NCI-H128 (cell line): ENCODE measurements around the gene RNU1-4.
"Not testable (repeated sequence)": the region's sequence is repeated elsewhere in the genome, so short reads cannot be mapped to it uniquely, and the experiment has no call there.

Source experiments
- DNase-seq: peaks from one replicate; lab custom pipeline; 2025; ENCODE audit not compliant: unreplicated experiment; lab: John Stamatoyannopoulos, UW

The RNU1-4 gene

DNA sequence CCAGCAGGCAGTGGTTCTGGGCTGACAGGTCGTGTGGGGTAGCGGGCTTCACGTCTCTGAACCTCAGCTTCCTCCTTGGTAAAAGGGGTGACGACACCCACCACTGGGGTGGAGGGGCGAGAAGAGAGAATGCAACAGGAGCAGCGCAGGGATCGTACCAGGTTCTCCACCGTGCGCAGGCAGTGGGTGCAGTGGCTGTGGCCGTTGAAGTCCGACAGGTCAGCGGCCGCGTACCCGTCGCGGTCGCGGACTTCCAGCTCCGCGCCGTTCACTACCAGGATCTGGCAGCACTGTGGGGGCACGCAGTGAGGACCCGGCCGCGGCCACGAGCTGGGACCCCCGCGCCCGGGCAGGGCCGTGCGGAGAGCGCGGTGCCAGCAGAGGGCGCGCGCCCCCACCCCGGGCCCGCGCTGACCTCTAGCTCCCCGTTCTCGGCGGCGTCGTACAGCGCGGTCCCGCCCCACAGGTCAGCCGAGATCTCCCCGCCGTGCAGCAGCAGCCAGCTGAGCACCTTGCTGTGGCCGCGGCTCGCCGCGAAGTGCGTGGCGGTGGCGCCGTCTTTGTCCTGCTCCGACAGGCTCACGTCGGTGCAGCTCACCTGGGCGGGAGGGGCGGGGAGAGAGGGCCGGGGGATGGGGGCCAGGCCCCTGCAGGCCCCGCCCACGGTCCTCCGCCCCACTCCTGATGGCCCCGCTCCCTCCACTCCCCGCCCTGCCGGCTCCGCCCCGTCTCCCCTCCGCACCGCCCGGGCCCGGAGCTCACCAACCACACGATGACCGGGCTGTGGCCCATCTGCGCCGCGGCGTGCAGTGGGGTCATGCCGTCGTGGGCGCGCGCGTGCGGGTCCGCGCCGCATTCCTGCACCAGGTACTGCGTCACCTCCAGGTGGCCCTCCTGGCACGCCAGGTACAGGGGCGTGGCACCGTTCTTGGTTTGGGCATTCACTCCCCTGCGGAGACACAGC lies 32.9 kb upstream of the RNU1-4 start:
- not testable (repeated sequence) for DNase-seq

DNA sequence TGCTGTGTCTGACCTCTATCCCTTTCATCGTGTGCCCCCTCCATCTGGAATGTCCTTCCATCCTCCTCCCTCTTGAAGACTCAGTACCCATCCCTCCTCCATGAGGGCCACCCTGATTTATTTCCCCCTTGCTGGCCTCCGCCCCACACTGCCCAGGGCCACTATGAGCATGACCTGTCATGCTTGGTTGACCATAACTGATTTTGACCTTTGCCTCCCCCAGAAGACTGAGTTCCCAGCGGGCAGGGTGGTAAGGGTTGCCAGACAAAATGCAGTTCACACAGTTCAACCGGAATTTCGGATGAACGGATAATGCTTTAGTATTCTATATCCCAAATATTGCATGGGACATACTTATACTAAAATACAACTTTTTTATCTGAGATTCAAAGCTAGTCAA lies 31.6 kb upstream of the RNU1-4 start:
- DNase-seq: not testable (repeated sequence)

DNA sequence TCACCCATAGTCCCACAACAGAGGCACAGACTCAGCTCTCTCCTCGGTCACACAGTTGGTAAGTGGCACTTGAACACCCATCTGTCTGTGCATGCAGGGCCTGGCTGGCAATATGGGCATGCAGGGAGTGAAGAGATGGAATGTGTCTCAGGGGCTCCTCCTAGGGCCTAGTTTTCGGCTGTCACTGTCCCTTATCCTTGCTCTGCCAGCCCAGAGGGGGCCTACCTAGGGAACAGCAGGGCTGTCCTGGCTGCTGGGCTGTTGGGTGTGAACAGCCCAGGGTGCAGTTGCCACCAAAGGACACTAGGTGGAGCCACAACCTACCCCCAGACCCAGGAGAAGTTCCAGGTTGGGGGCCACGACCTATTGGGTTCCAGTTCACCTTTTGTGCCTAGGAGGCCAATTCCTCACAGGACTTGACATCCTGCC lies 30.6 kb upstream of the RNU1-4 start:
- not testable (repeated sequence) for DNase-seq

DNA sequence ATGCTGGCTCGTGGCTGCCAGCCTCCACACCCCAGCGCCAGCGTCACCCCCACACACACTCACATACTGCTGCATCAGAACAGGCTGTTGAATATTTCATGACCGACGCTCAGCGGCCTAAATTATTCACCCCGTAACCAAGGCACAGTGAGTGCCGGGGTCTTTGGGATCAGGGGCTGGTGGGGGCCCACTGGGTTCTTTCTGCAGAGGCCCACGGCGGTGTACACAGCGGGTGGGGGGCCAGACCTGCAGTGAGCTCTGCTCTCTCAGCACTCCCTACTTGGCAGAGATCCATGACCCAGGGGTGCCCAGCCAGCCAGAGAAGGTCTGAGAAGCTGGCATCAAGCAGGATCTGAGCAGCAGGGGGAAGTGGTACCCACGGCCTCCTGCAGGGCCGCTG lies 29.7 kb upstream of the RNU1-4 start:
- not testable (repeated sequence) for DNase-seq

DNA sequence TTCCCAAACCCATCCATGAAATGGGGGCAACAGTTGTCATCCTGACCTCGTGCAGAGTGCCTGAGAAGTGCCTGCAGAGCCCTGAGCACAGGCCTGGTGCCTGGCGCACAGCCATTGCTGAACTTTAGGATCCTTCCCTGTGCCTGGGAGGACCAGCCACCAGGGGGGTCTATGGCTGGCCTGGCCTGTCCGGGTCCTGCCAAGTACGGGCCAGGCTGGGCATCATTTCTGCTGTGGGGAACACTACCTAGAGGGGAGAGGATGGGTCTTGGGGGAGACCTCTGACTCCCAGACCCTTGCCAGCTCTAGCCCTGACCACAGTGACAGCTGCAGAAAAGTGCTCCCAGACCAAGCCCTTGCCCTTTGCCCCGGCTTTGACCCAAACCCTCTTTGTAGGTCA lies 28.2 kb upstream of the RNU1-4 start:
- DNase-seq: not testable (repeated sequence)

DNA sequence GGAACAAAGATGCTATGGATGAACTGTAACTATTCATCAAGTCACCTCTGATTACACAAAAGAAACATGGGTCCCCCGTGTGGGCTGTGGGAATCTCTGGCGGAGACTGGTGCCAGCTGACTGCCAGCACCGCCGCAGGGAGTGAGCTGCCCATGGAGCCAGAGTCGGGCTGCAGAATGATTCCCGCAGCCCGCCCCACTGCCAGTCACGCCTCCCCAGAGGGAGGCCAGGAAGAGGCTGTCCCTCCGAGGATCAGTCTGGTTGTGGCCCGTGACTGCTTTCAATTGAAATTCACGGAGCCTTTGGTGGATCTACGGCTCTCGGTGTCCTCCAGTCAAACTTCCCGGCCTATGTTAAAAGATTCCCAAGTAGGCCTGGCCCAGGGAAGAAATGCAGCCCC lies 27.7 kb upstream of the RNU1-4 start:
- DNase-seq: not testable (repeated sequence)

DNA sequence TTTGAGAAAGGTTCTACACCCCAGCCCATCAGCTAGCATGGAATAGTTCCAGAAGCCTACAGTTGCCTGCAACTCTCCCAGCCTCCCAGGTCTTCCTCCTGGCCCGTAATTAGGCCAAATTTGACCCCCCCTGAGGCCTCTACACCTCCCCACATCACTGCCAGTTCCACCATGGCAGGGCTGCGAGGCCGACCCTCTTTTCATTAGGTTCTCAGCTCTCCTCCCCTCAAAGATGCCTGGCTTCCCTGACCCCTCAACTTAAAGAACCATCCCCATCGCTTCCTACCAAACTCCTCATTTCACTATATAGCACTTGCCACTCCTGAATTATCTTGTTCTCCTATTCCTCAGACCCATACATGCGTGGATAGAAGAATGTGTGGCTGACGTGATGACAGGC lies 27.3 kb upstream of the RNU1-4 start:
- not testable (repeated sequence) for DNase-seq

DNA sequence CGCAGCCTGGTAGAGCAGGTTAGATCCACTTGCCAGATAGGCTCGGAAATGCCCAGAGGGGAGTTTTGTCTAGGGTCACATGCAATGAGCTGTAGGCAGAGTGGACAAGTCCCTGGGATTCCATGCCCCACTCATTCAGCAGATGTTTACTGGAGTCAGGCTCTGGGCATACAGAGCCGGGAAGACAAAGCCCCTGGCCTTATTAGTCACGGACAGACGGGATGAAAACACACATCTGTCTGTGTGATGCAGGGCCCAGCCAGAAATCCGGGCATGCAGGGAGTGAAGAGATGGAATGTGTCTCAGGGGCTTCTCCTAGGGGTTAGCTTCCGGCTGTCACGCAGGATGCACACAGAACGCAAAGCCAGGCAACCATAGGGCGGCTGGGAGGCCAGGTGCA lies 26.8 kb upstream of the RNU1-4 start:
- not testable (repeated sequence) for DNase-seq

DNA sequence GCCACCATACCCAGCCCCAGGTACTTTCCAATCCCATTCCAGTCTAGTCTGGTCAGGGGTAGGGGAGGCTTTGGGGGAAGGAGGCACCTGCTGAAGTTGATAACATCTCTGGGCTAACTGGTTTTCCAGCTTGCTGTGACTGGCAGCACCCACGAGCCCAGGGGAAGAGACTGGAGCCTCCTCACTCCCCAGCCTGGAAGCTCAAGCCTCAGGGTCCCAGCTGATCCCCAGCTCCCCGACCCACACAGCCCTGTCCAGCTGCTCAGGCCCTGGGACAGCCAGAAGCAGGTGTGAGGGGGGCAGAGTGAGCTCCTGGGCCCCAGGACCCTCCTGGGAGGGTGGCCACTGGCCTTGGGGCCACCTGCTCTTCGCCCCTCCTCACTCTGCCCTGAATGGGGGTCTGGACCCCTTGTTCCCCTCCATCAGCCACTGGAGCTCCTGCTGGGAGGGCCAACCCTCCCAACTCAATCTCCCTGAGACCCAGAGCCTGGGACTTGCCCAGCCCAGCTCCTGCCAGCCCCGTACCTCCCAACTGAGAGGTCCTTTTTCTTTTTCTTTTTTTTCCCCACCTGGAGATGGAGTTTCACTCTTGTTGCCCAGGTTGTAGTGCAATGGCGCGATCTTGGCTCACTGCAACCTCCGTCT lies 23.5 kb upstream of the RNU1-4 start:
- DNase-seq: no peak

DNA sequence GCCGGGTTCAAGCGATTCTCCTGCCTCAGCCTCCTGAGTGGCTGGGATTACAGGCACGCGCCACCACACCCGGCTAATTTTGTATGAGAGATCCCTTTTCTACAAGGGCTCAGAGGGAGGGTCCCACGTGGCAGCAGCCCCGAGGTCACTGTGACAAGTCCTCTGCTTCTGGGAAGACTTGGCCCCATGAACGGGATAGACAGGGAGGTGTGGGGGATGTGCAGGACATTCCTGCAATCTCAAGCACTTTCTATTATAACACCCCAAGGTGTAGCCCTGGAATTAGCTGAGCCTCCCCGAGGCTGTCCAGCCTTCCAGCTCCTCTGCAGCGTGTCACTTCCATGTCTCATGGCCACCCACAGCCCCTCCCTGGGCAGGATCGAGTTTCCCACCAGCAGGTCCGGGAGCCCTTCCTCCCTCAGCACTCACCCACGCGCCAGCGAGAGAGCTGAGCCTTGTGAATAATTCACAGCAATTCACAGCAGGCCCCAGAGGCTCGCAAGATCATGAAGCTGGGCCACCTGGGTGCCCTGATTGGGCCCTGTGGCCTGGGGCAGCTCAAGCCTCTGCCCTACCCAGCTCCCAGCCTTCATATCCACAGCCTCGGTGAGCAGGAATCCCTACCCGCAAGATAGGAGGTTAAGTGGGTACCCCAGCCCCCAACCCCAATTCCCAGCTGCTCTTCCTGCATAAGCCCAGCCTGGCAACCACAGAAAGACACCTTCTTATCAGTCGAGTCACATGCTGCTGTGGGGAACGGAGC lies 22.8 kb upstream of the RNU1-4 start:
- DNase-seq: no peak

DNA sequence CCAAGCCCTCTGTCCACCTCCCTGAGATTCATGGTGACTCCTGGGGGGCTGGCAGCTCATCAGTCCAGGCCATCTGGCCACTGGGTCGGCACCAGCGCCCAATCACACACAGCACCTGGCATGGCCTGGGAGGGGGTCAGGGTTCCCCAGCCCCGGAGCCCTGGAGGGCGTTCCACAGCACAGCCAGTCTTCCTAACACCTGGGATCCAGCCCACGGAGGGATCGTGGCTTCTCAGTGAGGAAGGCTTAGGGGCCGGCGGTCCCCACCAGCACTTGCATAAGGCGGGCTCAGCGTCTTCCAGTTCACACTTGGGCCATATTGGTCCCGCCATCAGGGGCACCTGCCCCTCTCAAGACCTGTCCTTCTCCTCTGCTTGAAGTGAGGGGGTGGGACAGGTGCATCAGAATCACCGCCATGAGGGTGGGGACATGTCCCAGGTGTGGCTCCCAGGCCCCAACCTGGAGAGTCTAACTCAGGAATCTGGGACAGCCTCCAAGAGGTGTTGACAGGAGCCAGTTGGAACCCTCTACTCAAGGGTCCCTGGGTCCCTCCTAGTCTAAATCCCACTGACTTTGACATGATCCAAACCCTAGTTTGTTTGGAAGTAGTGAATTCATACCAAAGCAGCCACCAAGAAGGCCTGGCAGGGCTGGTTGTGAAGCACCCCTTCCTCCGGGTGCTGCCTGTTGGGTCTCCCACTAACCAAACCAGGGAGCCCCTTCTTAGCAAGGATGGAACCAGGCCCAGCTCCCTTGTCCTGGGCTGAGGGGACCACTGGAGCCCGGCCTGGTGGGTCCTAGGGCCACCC lies 22.0 kb upstream of the RNU1-4 start:
- DNase-seq: not testable (repeated sequence)

DNA sequence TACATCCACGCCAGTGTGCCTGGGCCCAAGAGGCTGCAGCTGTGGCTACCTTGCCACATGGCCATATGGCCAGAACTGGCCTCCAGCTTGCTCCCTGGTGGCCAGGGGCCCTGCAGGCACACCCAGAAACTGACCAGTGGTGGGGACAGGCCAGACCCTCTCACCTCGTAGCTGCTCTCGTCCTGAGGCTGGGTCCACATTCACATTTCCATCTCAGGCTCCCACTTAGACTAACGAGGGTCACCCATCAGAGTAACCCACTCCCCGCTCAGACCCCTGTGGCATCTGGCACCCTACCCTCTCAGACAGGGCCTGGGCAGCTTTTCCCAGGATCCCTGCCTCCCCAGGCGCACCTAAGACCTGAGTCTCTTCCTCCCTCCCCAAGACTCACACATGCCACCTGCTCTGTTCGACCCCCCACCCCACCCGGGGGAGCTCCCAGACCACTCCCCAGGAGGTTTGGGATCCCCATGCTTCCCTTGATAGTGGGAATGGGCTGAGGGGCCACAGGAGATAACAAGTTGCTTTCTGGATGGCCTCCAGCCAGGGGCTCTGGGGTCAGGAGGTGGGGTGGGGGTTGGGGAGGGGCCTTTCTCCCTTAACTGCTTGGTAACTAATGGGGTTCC lies 21.3 kb upstream of the RNU1-4 start:
- DNase-seq: no peak

DNA sequence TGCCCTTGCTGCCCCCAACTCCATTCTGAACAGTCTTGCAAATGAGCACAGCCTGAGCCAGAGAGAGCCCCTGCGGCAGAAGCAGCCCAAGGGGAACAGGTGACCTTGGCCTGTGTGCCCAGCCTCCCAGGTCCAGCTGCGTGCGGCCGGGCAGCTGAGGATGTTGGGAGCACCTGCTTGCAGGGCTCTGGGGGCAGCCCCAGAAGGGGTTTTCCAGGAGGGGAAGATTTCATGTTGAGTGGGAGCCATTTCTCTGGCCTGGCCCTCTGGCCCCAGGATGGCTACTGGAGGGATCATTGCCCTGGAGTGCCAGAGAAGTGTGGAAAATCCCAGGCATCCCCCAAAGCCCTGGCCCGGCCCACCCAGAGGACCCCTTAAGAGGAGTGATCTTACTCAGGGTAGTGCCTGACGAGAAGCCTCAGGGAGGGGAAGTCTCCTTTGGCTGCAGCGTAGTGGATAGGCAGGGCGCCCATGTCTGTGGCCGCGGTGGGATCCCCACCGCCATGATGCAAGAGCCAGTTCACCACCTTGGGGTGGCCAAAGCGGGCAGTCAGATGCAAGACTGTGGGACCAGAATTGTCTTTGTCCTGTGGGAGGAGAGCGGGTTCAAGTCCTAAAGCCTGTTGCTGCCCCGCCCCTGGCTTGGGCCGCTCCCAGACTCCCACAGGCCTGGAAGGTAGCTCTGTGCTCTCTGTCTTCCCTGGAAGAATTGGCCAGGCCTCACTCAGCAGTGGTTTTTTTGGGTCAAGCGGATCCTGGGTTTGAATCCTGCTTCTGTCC lies 20.6 kb upstream of the RNU1-4 start:
- DNase-seq: no peak

DNA sequence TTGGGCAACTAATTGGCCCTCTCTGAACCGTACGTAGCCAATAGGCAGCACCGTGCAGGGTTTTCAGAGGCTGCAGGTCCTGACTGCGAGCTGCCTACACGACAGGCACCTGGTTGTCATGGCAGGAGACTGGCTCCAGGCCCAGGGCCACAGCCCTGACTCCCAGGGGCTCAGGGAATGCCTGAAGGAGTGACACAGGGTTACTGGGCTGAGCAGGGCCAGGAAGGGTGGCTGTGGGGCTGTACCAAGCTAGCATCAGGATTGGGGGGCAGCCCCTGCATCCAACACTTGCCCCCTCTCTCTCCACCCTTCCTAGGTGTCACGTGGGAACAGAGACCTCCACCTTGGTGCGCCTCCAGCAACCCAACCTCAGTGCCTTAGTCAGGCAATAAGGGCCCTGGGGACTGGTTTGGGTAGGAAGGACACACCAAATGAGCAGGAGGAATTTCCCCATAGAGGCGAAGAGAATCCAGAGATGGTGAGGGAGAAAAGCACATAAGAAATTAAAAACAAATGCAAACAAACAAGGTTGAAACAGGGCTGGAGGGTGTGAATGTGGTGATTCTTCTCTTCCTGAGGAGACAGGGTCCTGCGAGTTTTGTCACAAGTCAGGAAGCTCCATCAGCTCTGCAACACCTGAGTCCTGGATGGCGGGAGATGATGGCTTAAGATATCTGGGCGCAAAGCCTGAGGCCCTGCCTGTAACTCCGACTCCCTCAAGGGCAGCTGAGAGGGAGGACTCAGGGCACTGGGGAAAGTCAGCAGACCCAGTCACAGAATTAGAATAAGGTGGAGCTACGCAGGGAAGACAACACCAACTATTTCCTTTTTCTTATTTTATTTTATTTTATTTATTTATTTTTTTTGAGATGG lies 19.7 kb upstream of the RNU1-4 start:
- no peak for DNase-seq

DNA sequence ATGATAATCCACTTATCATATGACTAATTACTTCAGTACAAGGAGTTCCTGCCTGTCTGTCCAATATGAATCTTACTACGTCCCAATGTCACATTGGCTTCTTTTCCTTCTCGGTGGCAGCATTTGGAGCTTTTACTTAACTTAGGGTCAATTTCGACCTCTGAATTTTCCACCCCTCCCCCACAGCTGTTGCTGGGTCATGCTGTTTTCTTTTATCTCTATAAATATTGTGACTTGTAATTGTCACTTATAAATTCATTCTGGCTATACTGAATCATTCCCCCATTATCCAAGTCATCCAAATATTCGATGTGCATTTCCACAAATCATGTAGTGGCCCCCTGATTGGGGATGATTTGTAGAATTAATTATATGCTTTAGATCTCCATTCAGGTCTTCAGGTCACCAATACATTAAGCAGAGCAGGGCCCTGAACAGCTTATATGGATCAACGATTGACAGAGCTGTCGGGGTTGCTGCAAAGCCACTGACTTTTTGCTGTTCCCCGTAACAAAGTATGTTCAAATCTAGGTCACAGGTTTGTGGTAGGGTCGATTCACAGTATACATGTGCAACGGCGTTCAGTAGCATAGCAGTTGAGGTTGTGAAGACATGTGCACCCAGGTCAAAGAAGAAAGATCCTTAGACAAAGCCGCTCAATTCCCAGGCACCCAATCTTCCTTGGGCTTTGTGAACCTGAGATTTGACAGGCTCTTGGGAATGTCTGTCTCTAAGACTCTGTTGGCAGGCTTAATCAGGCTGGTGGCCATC lies 18.3 kb upstream of the RNU1-4 start:
- DNase-seq: no peak

DNA sequence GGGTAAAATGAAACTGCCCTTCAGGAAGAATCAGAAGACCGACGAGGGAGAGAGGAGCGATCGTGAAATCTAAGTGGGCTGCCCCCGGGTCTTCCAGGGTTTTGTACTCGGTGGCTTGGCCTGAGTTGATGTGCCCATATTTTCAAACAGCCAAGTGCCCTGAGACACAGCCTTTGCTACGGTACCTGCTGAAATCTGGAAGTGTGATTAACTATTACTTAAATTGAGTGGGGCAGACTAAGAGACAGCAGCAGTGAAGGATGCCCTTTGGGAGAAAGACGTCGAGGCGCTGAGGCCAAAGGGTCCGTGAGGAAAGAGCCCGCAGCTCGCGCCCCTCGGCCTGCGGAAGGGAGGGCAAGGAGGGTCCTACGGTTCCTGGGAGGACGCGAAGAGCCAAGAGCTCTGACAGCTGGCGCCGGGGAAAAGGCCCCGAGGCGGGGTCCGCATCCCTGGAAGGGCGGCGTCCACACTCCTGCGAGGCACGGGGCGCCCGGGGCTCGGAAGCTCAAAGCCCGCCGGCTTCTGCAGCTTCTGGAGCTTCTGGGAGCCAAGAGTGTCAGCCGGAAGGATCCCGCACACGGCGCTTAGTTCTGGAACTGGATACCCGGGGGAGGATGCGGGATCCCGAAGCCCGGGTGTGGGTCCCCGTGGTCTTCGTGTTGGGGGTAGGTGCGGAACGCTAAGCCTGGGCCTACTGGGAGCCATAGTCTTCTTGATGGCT lies 15.4 kb upstream of the RNU1-4 start:
- no peak for DNase-seq
